Activated T-cell treated with anti-CD3 and anti-CD28 coated beads, Interleukin-2, amount 50 U/mL, for 4 hours (primary cell): Measurements from ENCODE around the gene SYCP2. TPM values are rescaled to one million over a fixed set of nuclear protein-coding genes. Genes with fewer than 3 reads are reported as not detected.

ENCODE experiments used
- ATAC-seq, 2 donors: fragments of 200-7000 bp; cut with Tn5 transposase; one replicate each; pipeline ENCODE4 v1.10.0; 2021
- DNase-seq: peaks from one replicate; pipeline ENCODE4 v3.0.0-alpha.2; 2020
- H3K27me3 Mint-ChIP-seq: one replicate; pipeline ENCODE4 v1.8.0; 2021; ENCODE audit warnings: low read depth, mixed read lengths
- H3K36me3 Mint-ChIP-seq: one replicate; pipeline ENCODE4 v1.8.0; 2022; ENCODE audit warnings: mixed read lengths; ENCODE audit not compliant: insufficient read depth
- H3K4me1 Mint-ChIP-seq: one replicate; pipeline ENCODE4 v1.8.0; 2021; ENCODE audit warnings: low read depth, mixed read lengths
- H3K4me3 Mint-ChIP-seq: one replicate; pipeline ENCODE4 v1.8.0; 2021; ENCODE audit warnings: mild to moderate bottlenecking, moderate library complexity, mixed read lengths
- H3K9me3 Mint-ChIP-seq: one replicate; pipeline ENCODE4 v1.8.0; 2021; ENCODE audit warnings: mixed read lengths
- total RNA-seq, 3 donors: library from RNA; stranded (reverse); gene quantifications; one replicate each; pipeline ENCODE4 v1.2.1, GENCODE V29; 2021

Gene SYCP2
- total RNA-seq, 3 donors from 2014 or later: 1.1 to 2.5 (median 2.1) TPM

- Mint-ChIP-seq H3K36me3 (no peaks in the 10 kb centered on the region), H3K9me3 (no peaks in the 10 kb centered on the region), H3K4me3 (no peak overlapping the region), H3K27me3 (no peaks in the 10 kb centered on the region), H3K4me1 (peaks cover 35% of the 10 kb centered on the region)
- ATAC-seq (no peak), DNase-seq (no peak)
Observed at GRCh38 chr20:59937150-59937549, 3.7 kb upstream of the SYCP2 start.

- no peaks in the 10 kb centered on the region for H3K36me3 Mint-ChIP-seq
- peaks cover 34% of the 10 kb centered on the region for H3K4me1 Mint-ChIP-seq
- H3K4me3 Mint-ChIP-seq: no peak overlapping the region
- H3K27me3 Mint-ChIP-seq: no peaks in the 10 kb centered on the region
- no peaks in the 10 kb centered on the region for H3K9me3 Mint-ChIP-seq
- no peak for DNase-seq
- no peak for ATAC-seq
Observed at GRCh38 chr20:59936409-59936808, 3.0 kb upstream of the SYCP2 start.

GRCh38 chr20:59935457-59936185, 2.2 kb upstream of the SYCP2 start:
- no peak for DNase-seq
- Mint-ChIP-seq H3K27me3 (no peaks in the 10 kb centered on the region), H3K4me3 (no peak overlapping the region), H3K9me3 (no peaks in the 10 kb centered on the region), H3K36me3 (no peaks in the 10 kb centered on the region), H3K4me1 (peaks cover 28% of the 10 kb centered on the region)
- no peak for ATAC-seq

- H3K27me3 Mint-ChIP-seq: no peaks in the 10 kb centered on the region
- H3K36me3 Mint-ChIP-seq: no peaks in the 10 kb centered on the region
- peaks cover 28% of the 10 kb centered on the region for H3K4me1 Mint-ChIP-seq
- no peaks in the 10 kb centered on the region for H3K9me3 Mint-ChIP-seq
- ATAC-seq (peak; percentile 87), DNase-seq (peak; percentile 69)
- peak overlapping the region; percentile 77 for H3K4me3 Mint-ChIP-seq
Observed at GRCh38 chr20:59933849-59934585, 580 bp upstream of the SYCP2 start.

GRCh38 chr20:59932616-59933295, 681 bp downstream of the SYCP2 start:
- Mint-ChIP-seq H3K9me3 (no peaks in the 10 kb centered on the region), H3K4me3 (peak overlapping the region; percentile 67), H3K4me1 (peaks cover 15% of the 10 kb centered on the region), H3K36me3 (no peaks in the 10 kb centered on the region), H3K27me3 (no peaks in the 10 kb centered on the region)
- ATAC-seq: no peak
- no peak for DNase-seq

- Mint-ChIP-seq H3K4me1 (peaks cover 9% of the 10 kb centered on the region), H3K36me3 (no peaks in the 10 kb centered on the region), H3K4me3 (peak overlapping the region; percentile 57), H3K27me3 (no peaks in the 10 kb centered on the region), H3K9me3 (no peaks in the 10 kb centered on the region)
- ATAC-seq: peak; percentile 11 to 12
- no peak for DNase-seq
Observed at GRCh38 chr20:59931511-59932312, 1.7 kb downstream of the SYCP2 start.

- DNase-seq (no peak), ATAC-seq (no peak)
- H3K9me3 Mint-ChIP-seq: no peaks in the 10 kb centered on the region
- no peak overlapping the region for H3K4me3 Mint-ChIP-seq
- no peaks in the 10 kb centered on the region for H3K36me3 Mint-ChIP-seq
- no peaks in the 10 kb centered on the region for H3K4me1 Mint-ChIP-seq
- H3K27me3 Mint-ChIP-seq: peaks cover 2% of the 10 kb centered on the region
Observed at GRCh38 chr20:59925899-59926298, 7.5 kb downstream of the SYCP2 start.

GRCh38 chr20:59925359-59925758, 8.1 kb downstream of the SYCP2 start:
- Mint-ChIP-seq H3K4me1 (no peaks in the 10 kb centered on the region), H3K27me3 (peaks cover 2% of the 10 kb centered on the region), H3K36me3 (no peaks in the 10 kb centered on the region), H3K9me3 (no peaks in the 10 kb centered on the region), H3K4me3 (no peak overlapping the region)
- DNase-seq (no peak), ATAC-seq (no peak)

GRCh38 chr20:59923514-59923913, 9.9 kb downstream of the SYCP2 start:
- Mint-ChIP-seq H3K27me3 (peaks cover 2% of the 10 kb centered on the region), H3K36me3 (no peaks in the 10 kb centered on the region), H3K4me3 (no peak overlapping the region), H3K4me1 (no peaks in the 10 kb centered on the region), H3K9me3 (no peaks in the 10 kb centered on the region)
- ATAC-seq: no peak
- DNase-seq: no peak

GRCh38 chr20:59920944-59921343, 12.5 kb downstream of the SYCP2 start:
- H3K4me1 Mint-ChIP-seq: no peaks in the 10 kb centered on the region

GRCh38 chr20:59912609-59913008, 20.8 kb downstream of the SYCP2 start:
- H3K27me3 Mint-ChIP-seq: no peaks in the 10 kb centered on the region
- H3K4me1 Mint-ChIP-seq: no peaks in the 10 kb centered on the region
- H3K4me3 Mint-ChIP-seq: no peak overlapping the region
- H3K9me3 Mint-ChIP-seq: no peaks in the 10 kb centered on the region
- DNase-seq (no peak), ATAC-seq (peak in 1 of 2 donors; percentile 50)
- no peaks in the 10 kb centered on the region for H3K36me3 Mint-ChIP-seq

More at GRCh38 chr20:59920944-59921343, 12.5 kb downstream of the SYCP2 start:
- no peak for ATAC-seq
- no peak overlapping the region for H3K4me3 Mint-ChIP-seq
- H3K27me3 Mint-ChIP-seq: peaks cover 2% of the 10 kb centered on the region
- no peaks in the 10 kb centered on the region for H3K36me3 Mint-ChIP-seq
- no peaks in the 10 kb centered on the region for H3K9me3 Mint-ChIP-seq
- no peak for DNase-seq

GRCh38 chr20:59911041-59911440, 22.4 kb downstream of the SYCP2 start:
- no peaks in the 10 kb centered on the region for H3K9me3 Mint-ChIP-seq
- ATAC-seq (no peak), DNase-seq (no peak)
- no peaks in the 10 kb centered on the region for H3K4me1 Mint-ChIP-seq
- no peaks in the 10 kb centered on the region for H3K27me3 Mint-ChIP-seq
- no peaks in the 10 kb centered on the region for H3K36me3 Mint-ChIP-seq
- H3K4me3 Mint-ChIP-seq: no peak overlapping the region

GRCh38 chr20:59908855-59909254, 24.6 kb downstream of the SYCP2 start:
- H3K9me3 Mint-ChIP-seq: no peaks in the 10 kb centered on the region
- no peak for DNase-seq
- no peaks in the 10 kb centered on the region for H3K27me3 Mint-ChIP-seq
- no peaks in the 10 kb centered on the region for H3K4me1 Mint-ChIP-seq
- no peaks in the 10 kb centered on the region for H3K36me3 Mint-ChIP-seq
- ATAC-seq: no peak
- no peak overlapping the region for H3K4me3 Mint-ChIP-seq

- H3K4me1 Mint-ChIP-seq: no peaks in the 10 kb centered on the region
- DNase-seq (no peak), ATAC-seq (no peak)
- no peak overlapping the region for H3K4me3 Mint-ChIP-seq
- peaks cover 2% of the 10 kb centered on the region for H3K27me3 Mint-ChIP-seq
- H3K9me3 Mint-ChIP-seq: no peaks in the 10 kb centered on the region
- peaks cover 4% of the 10 kb centered on the region for H3K36me3 Mint-ChIP-seq
Observed at GRCh38 chr20:59903621-59904020, 29.8 kb downstream of the SYCP2 start.
